ENCODE data around the gene FRMD8. TPM values are rescaled to one million over a fixed set of nuclear protein-coding genes. Genes with fewer than 3 reads are reported as not detected.

Gene FRMD8
- total and polyA plus RNA-seq, 9 of the 15 experiments (the other 6 are each of a cell fraction or from before 2014, with no cell fraction given): 4.5 to 54.5 (median 15.8) TPM

GRCh38 chr11:65354265-65355012, 32.0 kb upstream of the FRMD8 start, which contains the start of gene TIGD3 (continued):
- TF ChIP-seq ZBTB9 (CRISPR knock-in tag; IDR thresholded peaks at IDR 0.05): 0 out of 2 replicates have a peak, but pooled peaks have one; percentile 68
- no peak for TF ChIP-seq PCBP1 (IDR thresholded peaks at IDR 0.05; ENCODE audit: low read depth, low read length, poor library complexity, severe bottlenecking)
- TF ChIP-seq HSF4 (CRISPR knock-in tag; IDR thresholded peaks at IDR 0.05; ENCODE audit: borderline replicate concordance): no peak
- TF ChIP-seq ZBTB8A (IDR thresholded peaks at IDR 0.05; ENCODE audit: partially characterized antibody): no peak
- TF ChIP-seq MAZ (CRISPR knock-in tag; conservative IDR thresholded peaks at IDR 0.05 in 1 of 2, IDR thresholded peaks at IDR 0.05 in 1 of 2): peak; percentile 48 to 69; a peak in 3 of 4 replicates
- TF ChIP-seq MAX (CRISPR knock-in tag; IDR thresholded peaks at IDR 0.05): no peak
- TF ChIP-seq SRSF1 (IDR thresholded peaks at IDR 0.05; ENCODE audit: low read depth, low read length): no peak
- TF ChIP-seq NCOA4 (IDR thresholded peaks at IDR 0.05; ENCODE audit: partially characterized antibody): no peak
- no peak for TF ChIP-seq GTF2E2 (tag; IDR thresholded peaks at IDR 0.05)
- TF ChIP-seq MLX (CRISPR knock-in tag; conservative IDR thresholded peaks at IDR 0.05): no peak
- TF ChIP-seq ARHGAP35 (IDR thresholded peaks at IDR 0.05; ENCODE audit: partially characterized antibody): no peak
- no peak for TF ChIP-seq NFRKB (IDR thresholded peaks at IDR 0.05; ENCODE audit: low read depth)
- no peak for TF ChIP-seq E2F8 (IDR thresholded peaks at IDR 0.05; ENCODE audit: low read depth, partially characterized antibody)
- no peak for TF ChIP-seq ATF2 (CRISPR knock-in tag; IDR thresholded peaks at IDR 0.05)
- no peak for TF ChIP-seq DDX20 (tag; IDR thresholded peaks at IDR 0.05; ENCODE audit: low read depth)
- TF ChIP-seq MCM2 (IDR thresholded peaks at IDR 0.05; ENCODE audit: low read depth): no peak
- no peak for TF ChIP-seq NR1H2 (CRISPR knock-in tag; IDR thresholded peaks at IDR 0.05)
- no peak for TF ChIP-seq STAT5B (CRISPR knock-in tag; IDR thresholded peaks at IDR 0.05)
- TF ChIP-seq PHF21A (IDR thresholded peaks at IDR 0.05; ENCODE audit: borderline replicate concordance, low read depth): no peak
- no peak for TF ChIP-seq BRD4 (IDR thresholded peaks at IDR 0.05)
- no peak for TF ChIP-seq U2AF2 (optimal IDR thresholded peaks at IDR 0.05; ENCODE audit: low read depth, low read length)
- TF ChIP-seq HDAC8 (tag; IDR thresholded peaks at IDR 0.05): no peak

Data from K562 (cell line).